ENCODE measurements around the gene RRP7A.
"Not testable (repeated sequence)": the region's sequence is repeated elsewhere in the genome, so short reads cannot be mapped to it uniquely, and the experiment has no call there.

Gene RRP7A

GRCh38 chr22:42519525-42520401 is at the start of gene RRP7A:
RRP7A (minus strand) TSS chr22:42519796; CDS start chr22:42519786, 10 bp downstream.
- peak; percentile 61 to 69 (median 62) for DNase-seq

DNA sequence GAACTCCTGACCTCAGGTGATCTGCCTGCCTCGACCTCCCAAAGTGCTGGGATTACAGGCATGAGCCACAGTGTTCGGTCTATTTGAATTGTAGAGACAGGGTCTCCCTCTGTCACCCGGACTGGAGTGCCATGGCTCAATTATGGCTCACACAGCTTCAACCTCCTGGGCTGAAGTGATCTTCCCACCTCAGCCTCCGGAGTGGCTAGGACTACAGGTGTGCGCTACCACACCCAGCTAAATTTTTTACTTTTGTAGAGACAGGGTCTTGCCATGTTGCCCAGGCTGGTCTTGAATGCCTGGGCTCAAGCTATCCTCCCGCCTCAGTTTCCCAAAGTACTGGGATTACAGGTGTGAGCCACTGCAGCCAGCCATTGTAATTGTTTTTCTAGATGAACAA is 48.4 kb upstream of the RRP7A start:
- not testable (repeated sequence) for DNase-seq

DNA sequence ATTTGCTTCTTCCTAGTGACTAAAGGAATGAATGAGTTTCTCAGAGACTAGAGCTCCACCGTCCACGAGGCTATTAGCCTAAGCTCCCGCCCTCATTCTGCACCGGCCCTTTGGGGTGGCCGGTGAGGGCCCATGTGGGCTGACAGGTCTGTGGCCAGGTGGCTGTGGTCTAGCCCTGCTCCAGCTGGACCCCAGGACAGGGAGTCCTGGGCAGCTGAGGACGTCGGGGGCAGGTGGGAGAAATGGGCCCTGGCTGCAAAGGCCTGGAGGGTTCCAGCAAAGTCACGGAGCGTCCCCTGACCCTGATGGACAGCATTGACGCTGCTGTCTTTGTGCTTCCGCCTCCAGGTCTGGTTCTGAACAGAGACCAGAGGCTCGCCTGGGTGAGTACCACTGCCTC is 46.4 kb upstream of the RRP7A start:
- no peak for DNase-seq

DNA sequence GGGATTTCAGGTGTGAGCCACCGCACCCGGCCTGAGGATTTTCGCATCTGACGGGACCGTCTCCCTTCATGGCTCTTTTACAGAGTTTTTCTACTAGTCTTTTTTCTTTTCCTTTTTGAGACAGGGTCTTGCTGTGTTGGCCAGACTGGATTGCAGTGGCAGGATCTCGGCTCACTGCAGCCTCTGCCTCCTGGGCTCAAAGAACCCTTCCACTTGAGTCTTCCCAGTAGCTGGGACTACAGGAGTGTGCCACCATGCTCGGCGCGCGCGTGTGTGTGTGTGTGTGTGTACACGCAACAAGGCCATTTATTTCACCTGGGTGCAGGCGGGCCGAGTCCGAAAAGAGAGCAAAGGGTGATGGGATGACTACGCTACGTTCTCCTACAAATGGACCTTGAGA is 45.1 kb upstream of the RRP7A start:
- no peak for DNase-seq

GRCh38 chr22:42563943-42564342 is 44.3 kb upstream of the RRP7A start:
- not testable (repeated sequence) for DNase-seq

DNA sequence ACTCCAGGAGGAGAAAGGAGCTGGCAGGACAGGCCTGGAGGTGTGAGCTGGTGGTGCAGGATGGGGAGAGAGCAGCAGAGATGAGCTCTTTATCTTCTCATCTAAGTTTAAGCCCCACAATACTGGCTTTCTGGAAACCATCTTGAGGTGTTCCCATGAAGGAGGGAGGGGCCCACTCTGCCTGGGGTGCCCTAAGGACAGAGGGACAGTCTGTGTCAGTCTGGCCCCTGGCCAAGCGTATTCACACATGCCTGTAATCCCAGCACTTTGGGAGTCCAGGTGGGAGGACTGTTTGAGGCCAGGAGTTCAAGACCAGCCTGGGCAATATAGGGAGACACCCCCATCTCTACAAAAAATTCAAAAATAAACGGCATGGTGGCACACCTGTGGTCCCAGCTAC is 43.1 kb upstream of the RRP7A start:
- no peak for DNase-seq

DNA sequence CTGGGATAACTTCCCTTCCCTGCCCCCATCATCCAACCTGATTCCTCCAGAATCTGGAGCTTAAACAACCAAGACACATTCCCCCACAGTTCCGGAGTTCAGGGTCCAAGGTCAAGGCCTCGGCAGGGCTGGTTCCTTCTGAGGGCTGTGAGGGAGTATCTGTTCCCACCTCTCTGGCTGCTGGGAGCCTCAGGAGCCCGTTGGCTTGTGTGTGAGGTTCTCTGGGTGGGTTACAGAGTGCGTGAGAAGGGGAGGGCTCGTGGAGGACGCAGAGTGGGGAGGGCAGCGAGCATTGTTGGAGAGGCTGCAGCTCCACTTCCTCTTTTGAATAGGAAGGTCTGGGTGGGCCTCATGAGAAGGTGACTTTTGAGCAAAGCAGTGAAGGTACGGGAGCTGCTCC is 42.7 kb upstream of the RRP7A start:
- DNase-seq = no peak

DNA sequence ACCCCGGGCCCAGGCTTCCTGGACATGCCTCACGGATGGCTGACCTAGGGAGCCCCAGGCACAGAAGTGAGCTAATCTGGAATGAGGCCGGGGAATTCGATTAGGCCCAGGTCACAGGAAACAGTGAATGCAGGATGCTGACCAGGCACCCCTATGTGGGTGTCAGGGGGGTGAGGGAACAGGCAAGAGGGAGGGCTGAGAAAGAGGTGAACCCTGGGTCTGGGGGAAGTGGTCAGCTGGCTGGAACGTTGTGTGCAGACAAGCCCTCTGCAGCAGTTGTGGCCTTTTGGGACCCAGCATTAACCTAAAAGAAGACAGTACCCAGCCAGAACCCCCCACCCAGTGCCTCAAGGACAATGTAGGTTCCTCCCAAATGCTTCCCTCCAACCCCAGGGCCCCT is 42.3 kb upstream of the RRP7A start:
- no peak for DNase-seq

DNA sequence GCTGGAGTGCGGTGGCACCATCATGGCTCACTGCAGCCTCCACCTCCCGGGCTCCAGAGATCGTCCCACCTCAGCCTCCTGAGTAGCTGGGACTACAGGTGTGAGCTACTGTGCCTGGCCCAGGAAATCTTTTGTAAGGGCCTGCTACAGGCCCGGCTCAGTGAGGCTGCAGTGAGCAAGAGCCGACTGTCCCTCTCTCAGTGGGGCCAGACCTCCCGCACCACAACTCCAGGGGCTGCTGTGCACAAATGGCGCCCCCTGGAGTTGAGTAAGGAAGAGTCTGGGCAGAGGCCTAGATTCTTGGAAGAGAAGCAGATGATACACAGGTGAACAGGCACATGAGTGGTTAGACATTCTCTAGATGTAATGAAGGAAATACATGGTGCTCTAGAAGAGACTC is 41.2 kb upstream of the RRP7A start:
- no peak for DNase-seq

DNA sequence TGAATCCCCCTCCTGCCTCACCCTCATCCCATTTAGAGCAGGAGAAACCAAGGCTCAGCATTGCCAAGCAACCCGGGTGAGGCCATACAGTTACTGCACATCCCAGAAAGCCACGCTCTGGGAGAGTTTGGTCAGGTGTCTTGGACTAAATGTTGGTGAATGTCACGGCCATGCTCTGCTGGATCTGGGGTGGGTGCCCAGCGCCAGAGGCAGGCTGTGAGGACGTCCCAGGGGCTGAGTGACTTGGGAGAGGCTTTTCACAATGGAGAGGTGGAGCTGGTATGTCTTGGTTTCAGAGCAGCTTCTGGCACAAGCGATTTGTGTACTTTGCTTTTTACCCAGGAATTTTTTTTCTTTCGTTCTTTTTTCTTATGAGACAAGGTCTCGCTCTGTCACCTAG is 40.8 kb upstream of the RRP7A start:
- no peak for DNase-seq

GRCh38 chr22:42553475-42554361 is 34.1 kb upstream of the RRP7A start, which contains the start of gene SERHL2:
SERHL2 (plus strand) TSS chr22:42553956; CDS start chr22:42554021, 65 bp downstream.
- peak in 2 of 3 experiments; percentile 21 to 51 for DNase-seq

DNA sequence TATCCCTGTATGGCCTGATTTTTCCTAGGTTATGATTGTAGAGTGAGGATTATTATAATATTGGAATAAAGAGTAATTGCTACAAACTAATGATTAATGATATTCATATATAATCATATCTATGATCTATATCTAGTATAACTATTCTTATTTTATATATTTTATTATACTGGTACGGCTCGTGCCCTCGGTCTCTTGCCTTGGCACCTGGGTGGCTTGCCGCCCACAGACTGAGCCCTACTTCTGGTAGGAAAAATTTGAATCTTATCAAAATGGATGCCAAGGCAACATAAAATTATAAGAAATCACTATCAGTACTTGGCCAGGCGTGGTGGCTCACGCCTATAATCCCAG is 32.7 kb upstream of the RRP7A start:
- DNase-seq = not testable (repeated sequence)

DNA sequence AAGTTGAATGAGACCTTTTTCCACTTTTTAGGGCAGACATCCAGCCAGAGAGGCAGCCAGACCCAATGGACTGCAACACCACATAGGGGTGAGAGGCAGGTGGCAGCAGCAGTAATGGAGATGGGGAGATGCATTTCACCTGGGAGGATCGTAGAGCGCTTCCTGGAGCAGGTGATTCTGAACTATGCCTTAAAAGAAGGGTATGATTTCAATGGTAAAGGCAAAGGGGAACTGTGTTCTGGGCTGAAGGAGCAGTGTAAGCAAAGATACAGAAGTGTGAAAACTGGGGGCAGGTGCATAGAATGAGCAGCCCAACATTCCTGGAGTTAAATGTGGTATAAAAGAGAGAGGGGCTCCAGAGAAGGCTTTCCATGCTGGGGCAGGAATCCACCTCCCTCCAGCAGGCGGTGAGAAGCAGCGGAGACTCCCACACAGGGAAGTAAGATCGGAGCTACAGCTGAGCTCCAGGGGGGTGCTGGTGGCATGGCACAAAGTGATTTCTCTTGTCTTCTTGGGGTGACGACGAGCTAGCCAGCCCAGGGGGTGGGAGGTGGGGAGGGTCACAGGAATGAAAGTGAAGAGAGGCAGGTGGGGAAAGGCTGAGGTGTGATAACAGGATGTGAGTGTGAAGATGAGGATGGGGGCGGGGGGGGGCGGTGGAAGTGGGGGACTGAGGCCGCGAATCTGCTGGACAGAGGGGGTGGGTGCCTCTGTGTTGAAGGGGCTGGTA is 29.9 kb upstream of the RRP7A start:
- no peak for DNase-seq

DNA sequence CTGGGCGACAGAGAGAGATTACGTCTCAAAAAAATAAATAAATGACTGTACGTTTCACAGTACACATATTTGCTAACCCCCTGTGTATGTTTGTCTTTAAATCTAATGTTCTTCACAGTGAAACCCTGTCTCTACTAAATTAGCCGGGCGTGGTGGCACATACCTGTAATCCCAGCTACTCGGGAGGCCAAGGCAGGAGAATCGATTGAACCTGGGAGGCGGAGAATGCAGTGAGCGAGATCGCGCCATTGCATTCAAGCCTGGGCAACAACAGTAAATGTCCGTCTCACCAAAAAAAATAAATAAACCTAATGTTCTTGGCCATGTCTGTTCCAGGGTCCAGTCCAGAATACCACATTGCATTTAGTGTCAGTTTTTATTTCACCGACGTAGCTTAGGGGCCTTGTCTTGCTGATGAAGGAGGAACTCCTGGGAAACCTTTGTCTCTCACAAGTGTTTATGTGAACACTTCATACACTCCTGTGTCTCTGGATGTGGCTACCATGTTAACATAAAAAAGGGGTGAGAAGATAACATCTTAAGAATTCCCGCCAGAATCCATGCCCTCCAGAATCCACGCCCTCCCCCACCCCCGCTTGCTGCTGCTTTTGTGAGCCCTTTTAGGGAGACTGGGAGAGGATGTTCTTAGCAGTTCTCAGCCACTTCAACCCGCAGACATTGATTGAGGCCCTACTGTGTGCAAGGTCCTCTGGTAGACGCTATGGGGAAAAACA is 29.2 kb upstream of the RRP7A start:
- no peak for DNase-seq

- DNase-seq = not testable (repeated sequence)
Observed at GRCh38 chr22:42548126-42548525, 28.5 kb upstream of the RRP7A start.

DNA sequence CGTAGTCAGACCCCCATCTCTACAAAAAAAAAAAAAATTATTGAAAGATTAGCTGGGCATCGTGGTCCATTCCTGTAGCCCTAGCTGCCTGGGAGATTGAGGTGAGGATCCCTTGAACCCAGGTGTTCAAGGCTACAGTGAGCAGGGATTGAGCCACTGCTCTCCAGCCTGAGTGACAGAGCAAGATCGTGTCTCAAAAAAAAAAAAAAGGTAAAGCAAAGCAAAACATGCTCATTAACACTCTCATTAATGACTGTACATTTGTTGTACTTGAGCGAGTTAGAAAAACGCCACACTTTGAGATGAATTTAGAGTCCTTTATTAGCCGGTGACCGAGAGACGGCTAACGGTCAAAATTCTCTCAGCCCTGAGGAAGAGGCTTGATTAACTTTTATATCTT is 28.0 kb upstream of the RRP7A start:
- DNase-seq = no peak

DNA sequence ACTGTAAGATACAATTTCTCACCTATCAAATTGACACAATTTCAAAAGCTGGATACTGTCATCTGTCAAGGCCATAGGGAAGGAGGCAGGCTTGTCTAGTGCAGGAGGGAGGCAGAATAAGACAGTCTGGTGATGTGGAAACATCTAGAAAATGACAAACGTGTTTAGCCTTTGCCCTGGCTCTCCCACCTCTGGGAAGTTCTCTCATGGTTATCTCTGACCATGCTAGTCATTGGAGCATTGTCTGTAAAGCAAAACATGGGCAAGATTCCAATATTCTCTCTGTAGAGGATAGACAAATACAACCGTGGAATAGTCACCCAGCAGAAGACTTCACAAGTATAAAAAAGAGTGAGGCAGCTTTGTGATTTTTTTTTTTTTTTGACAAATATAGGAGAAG is 25.1 kb upstream of the RRP7A start:
- no peak for DNase-seq

GRCh38 chr22:42539236-42539771 is 19.7 kb upstream of the RRP7A start:
- DNase-seq = not testable (repeated sequence)

DNA sequence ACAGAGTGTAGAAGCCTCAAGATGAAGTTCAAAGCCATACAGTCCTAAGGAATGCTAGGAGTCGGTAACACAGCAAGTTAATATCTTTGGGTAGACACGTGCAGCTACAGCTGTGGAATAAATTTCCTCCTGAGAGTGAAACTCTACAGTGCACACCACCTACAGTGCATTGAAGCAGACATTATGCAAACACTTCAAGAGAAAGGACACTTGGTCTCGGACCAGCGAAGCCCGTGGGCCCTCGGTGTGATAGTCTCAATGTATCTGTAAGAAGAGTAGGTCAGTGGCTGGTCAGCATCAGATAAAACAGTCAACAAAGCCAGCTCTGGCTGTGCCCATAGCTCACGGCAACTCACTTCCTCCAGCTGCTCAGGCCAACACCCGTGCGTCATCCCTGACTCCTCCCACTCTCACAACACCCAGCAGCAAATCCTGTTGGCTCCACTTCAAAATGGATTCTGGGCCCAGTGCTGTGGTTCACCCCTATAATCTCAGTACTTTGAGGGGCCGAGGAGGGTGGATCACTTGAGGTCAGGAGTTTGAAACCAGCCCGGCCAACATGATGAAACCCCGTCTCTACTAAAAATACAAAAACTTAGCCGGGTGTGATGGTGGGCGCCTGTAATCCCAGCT is 17.7 kb upstream of the RRP7A start:
- DNase-seq = not testable (repeated sequence)

DNA sequence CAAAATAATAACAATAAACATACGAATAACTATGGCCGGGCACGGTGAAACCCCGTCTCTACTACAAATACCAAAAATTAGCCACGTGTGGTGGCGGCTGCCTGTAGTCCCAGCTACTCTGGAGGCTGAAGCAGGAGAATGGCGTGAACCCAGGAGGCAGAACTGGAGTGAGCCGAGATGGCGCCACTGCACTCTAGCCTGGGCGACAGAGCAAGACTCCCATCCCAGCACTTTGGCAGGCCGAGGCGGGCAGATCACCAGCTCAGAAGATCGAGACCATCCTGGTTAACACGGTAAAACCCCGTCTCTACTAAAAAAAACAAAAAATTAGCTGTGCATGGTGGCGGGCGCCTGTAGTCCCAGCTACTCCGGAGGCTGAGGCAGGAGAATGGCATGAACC is 17.0 kb upstream of the RRP7A start:
- DNase-seq = not testable (repeated sequence)

GRCh38 chr22:42536166-42536565 is 16.6 kb upstream of the RRP7A start:
- no peak for DNase-seq
